ENCODE data around the gene OSBPL2. TPM values are rescaled to one million over a fixed set of nuclear protein-coding genes. Genes with fewer than 3 reads are reported as not detected.

OSBPL2 gene
- total RNA-seq, 5 donors from 2014 or later (not counting 1 experiment from before 2014, with no cell fraction given): 57.0 to 70.1 (median 63.0) TPM

- H3K36me3 ChIP-seq (ENCODE audit: control insufficient read depth in 2 of 2, extremely low read depth in 1 of 2, insufficient read depth in 1 of 2, low read length in 1 of 2): peaks cover 33 to 68% of the 10 kb centered on the region in 2 donors
- H3K4me1 ChIP-seq (ENCODE audit: control insufficient read depth in 1 of 2, extremely low read depth in 1 of 2, insufficient read depth in 2 of 2, low read length in 2 of 2): no peaks in the 10 kb centered on the region
- Mint-ChIP-seq H3K4me3 (no peak overlapping the region), H3K27me3 (no peaks in the 10 kb centered on the region), H3K27ac (no peak overlapping the region), H3K9me3 (no peaks in the 10 kb centered on the region), H3K36me3 (peaks cover 68% of the 10 kb centered on the region), H3K4me1 (peaks cover 0 to 5% (median 0%) of the 10 kb centered on the region in 3 donors)
- no peak overlapping the region for H3K27ac ChIP-seq (ENCODE audit: low read length)
- H3K9me3 ChIP-seq: no peaks in the 10 kb centered on the region
- no peak overlapping the region for H3K4me3 ChIP-seq (ENCODE audit: control insufficient read depth in 1 of 2, extremely low read depth in 1 of 2, low read length in 1 of 2)
- ATAC-seq (replicated peaks in 1 of 4) (no peak), DNase-seq (no peak)
- WGBS (ENCODE audit: insufficient coverage): 80% methylated on average over 12 of the region's 13 CpGs
- ChIA-PET CTCF (no interaction called here), POLR2A (no interaction called here)
- H3K27me3 ChIP-seq (replicated peaks in 1 of 2; ENCODE audit: control insufficient read depth in 2 of 2, extremely low read depth in 1 of 2, insufficient read depth in 2 of 2, low read length in 1 of 2): no peaks in the 10 kb centered on the region
Measured at GRCh38 chr20:62277253-62277652, 38.9 kb downstream of the OSBPL2 start.

GRCh38 chr20:62280303-62280702 lies 42.0 kb downstream of the OSBPL2 start:
- WGBS (ENCODE audit: insufficient coverage): 86% methylated on average over 3 of the region's 4 CpGs
- POLR2A ChIA-PET: interaction anchor here in 1 of 2 donors (0.9 kb wide), 1 partner anchor 22 kb away, joined by 6 read pairs; the partner anchor contains the start of gene ADRM1
- no peak overlapping the region for H3K27ac Mint-ChIP-seq
- CTCF ChIA-PET: no interaction called here
- DNase-seq (no peak), ATAC-seq (replicated peaks in 1 of 4) (no peak)
- no peaks in the 10 kb centered on the region for H3K9me3 ChIP-seq
- no peaks in the 10 kb centered on the region for H3K4me1 ChIP-seq (ENCODE audit: control insufficient read depth in 1 of 2, extremely low read depth in 1 of 2, insufficient read depth in 2 of 2, low read length in 2 of 2)
- H3K27me3 ChIP-seq (replicated peaks in 1 of 2; ENCODE audit: control insufficient read depth in 2 of 2, extremely low read depth in 1 of 2, insufficient read depth in 2 of 2, low read length in 1 of 2): no peaks in the 10 kb centered on the region
- peaks cover 64% of the 10 kb centered on the region for H3K36me3 Mint-ChIP-seq
- no peaks in the 10 kb centered on the region for H3K27me3 Mint-ChIP-seq
- peaks cover 0 to 5% (median 0%) of the 10 kb centered on the region in 3 donors for H3K4me1 Mint-ChIP-seq
- no peaks in the 10 kb centered on the region for H3K9me3 Mint-ChIP-seq
- no peak overlapping the region for H3K27ac ChIP-seq (ENCODE audit: low read length)
- no peak overlapping the region for H3K4me3 ChIP-seq (ENCODE audit: control insufficient read depth in 1 of 2, extremely low read depth in 1 of 2, low read length in 1 of 2)
- H3K4me3 Mint-ChIP-seq: no peak overlapping the region
- peaks cover 27 to 76% of the 10 kb centered on the region in 2 donors for H3K36me3 ChIP-seq (ENCODE audit: control insufficient read depth in 2 of 2, extremely low read depth in 1 of 2, insufficient read depth in 1 of 2, low read length in 1 of 2)

DNA sequence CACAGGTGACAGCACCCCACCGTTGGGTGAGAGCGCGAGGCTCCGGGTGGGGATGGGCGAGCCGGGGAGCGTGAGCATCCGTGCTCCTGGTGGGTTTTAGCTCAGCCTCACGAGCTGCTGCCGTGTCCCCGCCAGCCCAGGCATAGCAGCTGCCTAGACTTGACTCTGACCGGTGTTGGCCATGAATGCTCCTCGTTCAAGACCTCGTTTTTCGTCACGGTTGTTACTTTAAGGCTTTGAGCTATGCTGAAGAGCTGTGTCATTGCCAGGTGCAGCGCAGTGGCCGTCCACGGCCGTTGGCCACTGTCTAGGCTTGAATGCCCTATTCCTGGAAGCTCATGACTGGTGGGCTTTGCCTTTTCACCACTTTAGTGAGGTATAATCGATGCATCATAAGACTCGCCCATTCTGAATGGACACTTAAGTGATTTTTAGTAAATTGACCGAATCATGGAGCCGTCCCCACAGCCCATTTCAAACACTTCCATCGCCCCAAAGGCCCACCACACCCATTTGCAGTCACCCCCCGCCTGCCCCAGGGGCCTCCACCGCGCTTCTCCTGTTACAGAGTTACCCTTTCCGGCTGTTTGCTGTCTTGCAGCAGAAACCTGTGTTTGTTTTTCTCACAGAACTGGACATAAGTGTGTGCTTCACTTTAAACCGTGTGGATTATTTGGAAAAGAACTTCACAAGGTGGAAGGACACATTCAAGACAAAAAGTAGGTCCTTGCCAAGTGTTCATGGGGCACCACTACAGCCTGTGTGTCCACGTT lies 43.0 kb downstream of the OSBPL2 start:
- Mint-ChIP-seq H3K4me1 (peaks cover 0 to 5% (median 0%) of the 10 kb centered on the region in 3 donors), H3K9me3 (no peaks in the 10 kb centered on the region), H3K27me3 (no peaks in the 10 kb centered on the region), H3K4me3 (no peak overlapping the region), H3K27ac (no peak overlapping the region), H3K36me3 (peaks cover 60% of the 10 kb centered on the region)
- Histone ChIP-seq H3K4me1 (ENCODE audit: control insufficient read depth in 1 of 2, extremely low read depth in 1 of 2, insufficient read depth in 2 of 2, low read length in 2 of 2) (no peaks in the 10 kb centered on the region), H3K36me3 (ENCODE audit: control insufficient read depth in 2 of 2, extremely low read depth in 1 of 2, insufficient read depth in 1 of 2, low read length in 1 of 2) (peaks cover 35 to 77% of the 10 kb centered on the region in 2 donors), H3K27ac (ENCODE audit: low read length) (no peak overlapping the region), H3K27me3 (replicated peaks in 1 of 2; ENCODE audit: control insufficient read depth in 2 of 2, extremely low read depth in 1 of 2, insufficient read depth in 2 of 2, low read length in 1 of 2) (no peaks in the 10 kb centered on the region), H3K4me3 (ENCODE audit: control insufficient read depth in 1 of 2, extremely low read depth in 1 of 2, low read length in 1 of 2) (no peak overlapping the region), H3K9me3 (no peaks in the 10 kb centered on the region)
- DNase-seq (no peak), ATAC-seq (replicated peaks in 1 of 4) (no peak)
- WGBS (ENCODE audit: insufficient coverage): 98% methylated on average over 26 of the region's 31 CpGs
- CTCF ChIA-PET: no interaction called here
- POLR2A ChIA-PET: interaction anchor here in 1 of 2 donors (0.6 kb wide), 1 partner anchor 1719 kb away, joined by 6 read pairs; no protein-coding TSS in a partner anchor

- H3K4me3 ChIP-seq (ENCODE audit: control insufficient read depth in 1 of 2, extremely low read depth in 1 of 2, low read length in 1 of 2): no peak overlapping the region
- Mint-ChIP-seq H3K27me3 (no peaks in the 10 kb centered on the region), H3K27ac (no peak overlapping the region), H3K9me3 (no peaks in the 10 kb centered on the region), H3K36me3 (peaks cover 57% of the 10 kb centered on the region), H3K4me1 (peaks cover 0 to 5% (median 0%) of the 10 kb centered on the region in 3 donors), H3K4me3 (no peak overlapping the region)
- POLR2A ChIA-PET: no interaction called here
- no peaks in the 10 kb centered on the region for H3K4me1 ChIP-seq (ENCODE audit: control insufficient read depth in 1 of 2, extremely low read depth in 1 of 2, insufficient read depth in 2 of 2, low read length in 2 of 2)
- no peak overlapping the region for H3K27ac ChIP-seq (ENCODE audit: low read length)
- no peak for DNase-seq
- ATAC-seq (replicated peaks in 1 of 4): no peak
- WGBS (ENCODE audit: insufficient coverage): 97% methylated on average over 6 of the region's 7 CpGs
- no peaks in the 10 kb centered on the region for H3K9me3 ChIP-seq
- peaks cover 31 to 83% of the 10 kb centered on the region in 2 donors for H3K36me3 ChIP-seq (ENCODE audit: control insufficient read depth in 2 of 2, extremely low read depth in 1 of 2, insufficient read depth in 1 of 2, low read length in 1 of 2)
- CTCF ChIA-PET: no interaction called here
- H3K27me3 ChIP-seq (replicated peaks in 1 of 2; ENCODE audit: control insufficient read depth in 2 of 2, extremely low read depth in 1 of 2, insufficient read depth in 2 of 2, low read length in 1 of 2): no peaks in the 10 kb centered on the region
Measured at GRCh38 chr20:62282103-62282502, 43.8 kb downstream of the OSBPL2 start.

DNA sequence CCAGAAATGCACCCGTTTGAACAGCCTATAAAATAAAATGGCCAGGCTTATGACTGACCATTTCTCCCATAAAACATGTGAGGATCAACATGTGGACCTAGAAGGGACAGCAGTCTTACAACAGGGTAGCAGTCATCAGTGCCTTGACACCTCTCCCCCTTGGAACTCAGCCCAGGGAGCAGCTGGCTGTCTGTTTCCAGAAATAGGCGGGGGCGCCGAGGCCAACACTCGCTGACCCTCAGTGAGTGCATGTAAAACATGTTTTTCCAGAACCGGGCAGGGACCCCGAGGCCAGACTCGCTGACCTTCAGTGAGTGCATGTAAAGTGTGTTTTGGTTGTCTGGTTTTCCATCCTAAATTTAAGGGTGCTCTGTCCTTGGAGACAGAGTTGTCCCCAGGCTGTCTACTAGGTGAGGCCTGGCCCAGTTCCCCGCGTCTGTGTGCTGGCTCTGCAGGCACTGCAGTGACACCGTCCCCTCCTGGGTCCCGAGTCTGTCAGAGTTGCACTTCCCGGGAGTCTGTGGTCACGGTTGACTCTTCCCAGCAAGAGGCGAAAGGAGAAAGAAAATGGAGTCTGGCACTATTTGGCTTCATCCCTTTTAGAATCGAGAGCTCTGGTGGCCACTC lies 44.7 kb downstream of the OSBPL2 start:
- POLR2A ChIA-PET: no interaction called here
- WGBS (ENCODE audit: insufficient coverage): 98% methylated on average over 15 of the region's 16 CpGs

GRCh38 chr20:62284448-62284847 lies 46.1 kb downstream of the OSBPL2 start:
- Histone ChIP-seq H3K36me3 (ENCODE audit: control insufficient read depth in 2 of 2, extremely low read depth in 1 of 2, insufficient read depth in 1 of 2, low read length in 1 of 2) (peaks cover 39 to 73% of the 10 kb centered on the region in 2 donors), H3K9me3 (no peaks in the 10 kb centered on the region), H3K4me1 (ENCODE audit: control insufficient read depth in 1 of 2, extremely low read depth in 1 of 2, insufficient read depth in 2 of 2, low read length in 2 of 2) (no peaks in the 10 kb centered on the region), H3K4me3 (ENCODE audit: control insufficient read depth in 1 of 2, extremely low read depth in 1 of 2, low read length in 1 of 2) (no peak overlapping the region), H3K27me3 (replicated peaks in 1 of 2; ENCODE audit: control insufficient read depth in 2 of 2, extremely low read depth in 1 of 2, insufficient read depth in 2 of 2, low read length in 1 of 2) (no peaks in the 10 kb centered on the region), H3K27ac (ENCODE audit: low read length) (no peak overlapping the region)
- H3K27me3 Mint-ChIP-seq: no peaks in the 10 kb centered on the region
- no peaks in the 10 kb centered on the region for H3K4me1 Mint-ChIP-seq
- ChIA-PET POLR2A (no interaction called here), CTCF (no interaction called here)
- H3K27ac Mint-ChIP-seq: no peak overlapping the region
- no peak overlapping the region for H3K4me3 Mint-ChIP-seq
- ATAC-seq (replicated peaks in 1 of 4): no peak
- 95% methylated on average over 5 of the region's 6 CpGs for WGBS (ENCODE audit: insufficient coverage)
- no peaks in the 10 kb centered on the region for H3K9me3 Mint-ChIP-seq
- peaks cover 46% of the 10 kb centered on the region for H3K36me3 Mint-ChIP-seq
- DNase-seq: no peak

More for the DNA sequence above, 44.7 kb downstream of the OSBPL2 start:
- Mint-ChIP-seq H3K9me3 (no peaks in the 10 kb centered on the region), H3K27me3 (no peaks in the 10 kb centered on the region), H3K4me3 (no peak overlapping the region), H3K36me3 (peaks cover 50% of the 10 kb centered on the region), H3K4me1 (peaks cover 0 to 1% (median 0%) of the 10 kb centered on the region in 3 donors), H3K27ac (no peak overlapping the region)
- CTCF ChIA-PET: no interaction called here
- ATAC-seq (replicated peaks in 1 of 4) (no peak), DNase-seq (no peak)
- H3K9me3 ChIP-seq: no peaks in the 10 kb centered on the region
- H3K4me1 ChIP-seq (ENCODE audit: control insufficient read depth in 1 of 2, extremely low read depth in 1 of 2, insufficient read depth in 2 of 2, low read length in 2 of 2): no peaks in the 10 kb centered on the region
- H3K27me3 ChIP-seq (replicated peaks in 1 of 2; ENCODE audit: control insufficient read depth in 2 of 2, extremely low read depth in 1 of 2, insufficient read depth in 2 of 2, low read length in 1 of 2): no peaks in the 10 kb centered on the region
- H3K27ac ChIP-seq (ENCODE audit: low read length): no peak overlapping the region
- no peak overlapping the region for H3K4me3 ChIP-seq (ENCODE audit: control insufficient read depth in 1 of 2, extremely low read depth in 1 of 2, low read length in 1 of 2)
- H3K36me3 ChIP-seq (ENCODE audit: control insufficient read depth in 2 of 2, extremely low read depth in 1 of 2, insufficient read depth in 1 of 2, low read length in 1 of 2): peaks cover 38 to 79% of the 10 kb centered on the region in 2 donors
